B cell (primary cell): ENCODE data around the gene MYRIP.

ENCODE experiments used
- CTCF ChIP-seq: fragments of 200-600 bp; IDR thresholded peaks from one replicate; pipeline ENCODE4 v1.8.0; 2022; ENCODE audit warnings: antibody characterized with exemption, mild to moderate bottlenecking
- EZH2 ChIP-seq: IDR thresholded peaks from 2 replicates; pipeline ENCODE4 v1.6.1; 2012; ENCODE audit warnings: borderline replicate concordance, low read depth, mild to moderate bottlenecking, moderate library complexity, low read length; ENCODE audit not compliant: insufficient read depth, poor library complexity, severe bottlenecking

- TF ChIP-seq CTCF: no peak
- TF ChIP-seq EZH2: no peak
Measured at GRCh38 chr3:40267937-40268724, 458.7 kb downstream of the MYRIP start.
